GM12878 (cell line): ENCODE data around the gene ZNF443. TPM values are rescaled to one million over a fixed set of nuclear protein-coding genes. Genes with fewer than 3 reads are reported as not detected.
"Not testable (repeated sequence)": the region's sequence is repeated elsewhere in the genome, so short reads cannot be mapped to it uniquely, and the experiment has no call there.

Experiments used
- ATAC-seq: fragments of 200-7000 bp; cut with Tn5 transposase; 3 replicates; pipeline ENCODE4 v1.9.1; 2020; ENCODE audit warnings: mild to moderate bottlenecking, moderate library complexity
- BruUV-seq: library from RNA; stranded (reverse); fragments of 400-500 nt; replicated peaks from 2 replicates; lab custom pipeline; 2021; lab: Mats Ljungman, UMichigan
- CTCF ChIA-PET: fragments of 300-600 bp; sonication (Branson Sonifier 250); formaldehyde crosslinking; extraction: SDS; loops from one replicate; lab custom pipeline; 2021; ENCODE audit warnings: inconsistent platforms; lab: Yijun Ruan, JAX
- POLR2A ChIA-PET: fragments of 350-600 bp; formaldehyde crosslinking; extraction: SDS; loops from one replicate; lab custom pipeline; 2021; ENCODE audit warnings: inconsistent platforms; lab: Charles Lee
- RAD21 ChIA-PET: fragments of 300-600 bp; sonication (Branson Sonifier 250); formaldehyde crosslinking; loops from one replicate; lab custom pipeline; 2023; ENCODE audit warnings: antibody characterized with exemption; ENCODE audit not compliant: unreplicated experiment; lab: Charles Lee
- SMC1A ChIA-PET: fragments of 300-600 bp; sonication (Branson Sonifier 250); formaldehyde crosslinking; loops from one replicate; lab custom pipeline; 2023; ENCODE audit not compliant: unreplicated experiment, uncharacterized antibody; lab: Charles Lee
- DNase-seq: peaks from one replicate; pipeline ENCODE4 v3.0.0-alpha.2; 2011; ENCODE audit warnings: low read depth, low spot score
- FAIRE-seq: peaks from 3 replicates; lab custom pipeline; 2011; peaks lifted over from hg19 to GRCh38; lab: Jason Lieb, UNC
- H2AFZ ChIP-seq: 2 replicates; pipeline ENCODE4 v1.6.0; 2011; ENCODE audit warnings: low read depth, low read length, control low read depth; ENCODE audit not compliant: control insufficient read depth
- H3K27ac ChIP-seq: 2 replicates; pipeline ENCODE4 v1.5.1; 2011; ENCODE audit warnings: control low read depth; ENCODE audit not compliant: control insufficient read depth, insufficient read depth
- H3K27me3 ChIP-seq, 2 experiments: replicated peaks in 1 of 2; 2 replicates each; pipeline versions ENCODE4 v1.6.0 to v1.6.1; 2011; ENCODE audit warnings: low read length in 1 of 2; ENCODE audit not compliant: control insufficient read depth in 2 of 2, insufficient read depth in 2 of 2
- H3K36me3 ChIP-seq, 2 experiments: 2 replicates each; pipeline ENCODE4 v1.5.1; 2011; ENCODE audit warnings: low read length in 1 of 2; ENCODE audit not compliant: control insufficient read depth in 2 of 2, insufficient read depth in 2 of 2
- H3K4me1 ChIP-seq: 2 replicates; pipeline ENCODE4 v1.6.1; 2011; ENCODE audit warnings: mild to moderate bottlenecking, low read length, moderate library complexity, mixed read lengths; ENCODE audit not compliant: control insufficient read depth, insufficient read depth
- H3K4me2 ChIP-seq: 2 replicates; pipeline ENCODE4 v1.6.0; 2011; ENCODE audit warnings: control low read depth; ENCODE audit not compliant: control insufficient read depth, insufficient read depth
- H3K4me3 ChIP-seq: fragments of 200-600 bp; sonication (generic); 2 replicates; pipeline ENCODE4 v1.5.1; 2016
- H3K79me2 ChIP-seq: 2 replicates; pipeline ENCODE4 v1.6.0; 2011; ENCODE audit warnings: low read length; ENCODE audit not compliant: control insufficient read depth, insufficient read depth
- H3K9ac ChIP-seq: 2 replicates; pipeline ENCODE4 v1.8.0; 2011; ENCODE audit warnings: low read length, control low read depth, mixed read lengths; ENCODE audit not compliant: control insufficient read depth, insufficient read depth
- H3K9me3 ChIP-seq: replicated peaks from 3 replicates; pipeline ENCODE4 v1.5.1; 2011; ENCODE audit warnings: mild to moderate bottlenecking, low read length; ENCODE audit not compliant: control insufficient read depth, insufficient read depth
- H4K20me1 ChIP-seq: 2 replicates; pipeline ENCODE4 v1.6.0; 2011; ENCODE audit not compliant: control insufficient read depth, insufficient read depth
- ATF7 ChIP-seq: fragments of 450-650 bp; IDR thresholded peaks from 2 replicates; pipeline ENCODE4 v1.6.1; 2016; ENCODE audit warnings: low read depth, mild to moderate bottlenecking
- FOXK2 ChIP-seq: fragments of 450-650 bp; IDR thresholded peaks from 2 replicates; pipeline ENCODE4 v1.6.1; 2017; ENCODE audit warnings: mild to moderate bottlenecking, moderate library complexity
- HSF1 ChIP-seq: fragments of 150-350 bp; IDR thresholded peaks from 2 replicates; pipeline ENCODE4 v1.6.1; 2014; ENCODE audit warnings: mild to moderate bottlenecking, low read depth, low read length
- MEF2B ChIP-seq: fragments of 450-650 bp; IDR thresholded peaks from 2 replicates; pipeline ENCODE4 v1.6.1; 2018; ENCODE audit warnings: mild to moderate bottlenecking, moderate library complexity; ENCODE audit not compliant: partially characterized antibody, poor library complexity, severe bottlenecking
- PML ChIP-seq: IDR thresholded peaks from 2 replicates; pipeline ENCODE4 v1.6.1; 2012; ENCODE audit warnings: low read length, inconsistent platforms
- SKIL ChIP-seq: fragments of 450-650 bp; IDR thresholded peaks from 2 replicates; pipeline ENCODE4 v1.6.1; 2017; ENCODE audit warnings: mild to moderate bottlenecking, low read depth, inconsistent platforms; ENCODE audit not compliant: poor library complexity, severe bottlenecking
- TAF1 ChIP-seq: IDR thresholded peaks from 2 replicates; pipeline ENCODE4 v1.6.1; 2011; ENCODE audit warnings: mild to moderate bottlenecking, low read depth, low read length, borderline replicate concordance
- WGBS: methylation state at CpG from one replicate; pipeline ENCODE4 v1.1.6; 2016; ENCODE audit warnings: low lambda C conversion rate; ENCODE audit not compliant: insufficient replicate concordance, insufficient coverage; ENCODE audit errors: missing lambda C conversion rate; 5-methylcytosine and 5-hydroxymethylcytosine counted together
- in situ Hi-C: fragments of 300-500 bp; cut with MboI; formaldehyde crosslinking; loops from 9 replicates; pipeline ENCODE4 v1.14.3; 2018; ENCODE audit warnings: mixed read lengths
- intact Hi-C: fragments of 100-400 bp; cut with micrococcal nuclease; formaldehyde crosslinking; loops from one replicate; pipeline ENCODE4 v1.14.2; 2022; ENCODE audit not compliant: unreplicated experiment
- polyA plus RNA-seq, 11 experiments: library from polyadenylated mRNA; depleted of rRNA in 4 of 11; unstranded in 6 of 11; stranded (reverse) in 5 of 11; fragments of >200 nt; fragmentation: Nextera tagmentation in 4 of 11; fragmentation: Illumina TruSeq in 1 of 11; extraction: Ambion mirVana in 4 of 11; extraction: Trizol in 1 of 11; gene quantifications; 1 replicate in 1 of 11; 2 replicates in 10 of 11; pipeline versions ENCODE4 v1.2.1 to v1.2.3, GENCODE V29; 2011 to 2016; ENCODE audit warnings: inconsistent platforms in 2 of 11, missing spikeins in 2 of 11, low read depth in 1 of 11
- total RNA-seq, 4 experiments: library from RNA; depleted of rRNA in 3 of 4; stranded (reverse); fragments of >200 nt in 3 of 4; fragmentation: Illumina TruSeq in 1 of 4; extraction: Trizol in 1 of 4; gene quantifications; 2 replicates each; pipeline versions ENCODE4 v1.2.1 to v1.2.3, GENCODE V29; 2013 to 2021
- TF ChIP-seq, protein P1 (sequence below): fragments of 450-650 bp; IDR thresholded peaks from 2 replicates; pipeline ENCODE4 v1.6.1; 2017; ENCODE audit warnings: mild to moderate bottlenecking, moderate library complexity

ZNF443 gene
- total and polyA plus RNA-seq, 10 of the 15 experiments (the other 5 are each of a cell fraction or from before 2014, with no cell fraction given) = 2.1 to 9.1 (median 3.9) TPM

DNA sequence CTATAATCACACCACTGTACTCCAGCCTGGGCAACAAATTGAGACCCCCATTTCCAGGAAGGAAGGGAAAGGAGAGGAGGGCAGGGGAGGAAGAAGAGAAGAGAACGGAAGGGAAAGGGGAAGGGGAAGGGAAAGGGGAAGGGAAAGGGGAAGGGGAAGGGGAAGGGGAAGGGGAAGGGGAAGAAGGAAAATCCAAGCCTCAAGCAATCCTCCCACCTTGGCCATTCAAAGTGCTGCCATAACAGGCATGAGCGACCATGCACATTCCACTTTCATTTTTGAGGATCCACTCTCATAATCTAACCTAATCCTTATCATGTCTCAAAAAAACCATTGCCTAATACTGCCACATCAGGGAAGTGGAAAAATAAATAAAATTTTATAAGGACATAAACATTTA, 54.5 kb downstream of the ZNF443 start:
- ATAC-seq, H3K27me3 ChIP-seq, in situ Hi-C loops, H3K4me1 ChIP-seq, FAIRE-seq, H4K20me1 ChIP-seq, DNase-seq, POLR2A ChIA-PET, H2AFZ ChIP-seq, BruUV-seq, H3K4me3 ChIP-seq, H3K4me2 ChIP-seq, H3K9ac ChIP-seq, H3K27ac ChIP-seq, intact Hi-C loops, H3K79me2 ChIP-seq, RAD21 ChIA-PET, H3K36me3 ChIP-seq, CTCF ChIA-PET, SMC1A ChIA-PET: not testable (repeated sequence)
- WGBS = 100% methylated on average over 1 of the region's 2 CpGs
- H3K9me3 ChIP-seq = peaks cover 16% of the 10 kb centered on the region; the same call in 2 of the 3 replicates

DNA sequence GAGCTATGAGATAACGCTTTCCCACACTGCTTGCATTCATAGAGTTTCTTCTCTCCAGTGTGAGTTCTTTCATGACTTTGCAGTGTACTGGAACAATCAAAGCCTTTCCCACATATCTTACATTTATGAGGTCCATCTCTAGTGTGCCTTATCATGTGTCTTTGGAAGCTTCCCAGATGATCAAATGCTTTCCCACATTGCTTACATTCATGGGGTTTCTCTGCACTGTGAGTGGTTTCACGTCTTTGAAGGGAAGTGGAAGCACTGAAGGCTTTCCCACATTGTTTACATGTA, 60.4 kb downstream of the ZNF443 start:
- CTCF ChIA-PET = no interaction called here
- H3K4me1 ChIP-seq = no peaks in the 10 kb centered on the region
- POLR2A ChIA-PET = no interaction called here
- H3K79me2 ChIP-seq = no peaks in the 10 kb centered on the region
- H3K4me3 ChIP-seq = no peak overlapping the region
- RAD21 ChIA-PET = no interaction called here
- DNase-seq = no peak
- H4K20me1 ChIP-seq = no peaks in the 10 kb centered on the region
- BruUV-seq = no TSS peak
- 74% methylated on average over 2 of the region's 2 CpGs for WGBS
- no peak overlapping the region for H3K9ac ChIP-seq
- no peak for FAIRE-seq
- H2AFZ ChIP-seq = no peak overlapping the region
- H3K27ac ChIP-seq = no peak overlapping the region
- SMC1A ChIA-PET = no interaction called here
- intact Hi-C loops = no loop called here
- TF ChIP-seq, protein P1, sequence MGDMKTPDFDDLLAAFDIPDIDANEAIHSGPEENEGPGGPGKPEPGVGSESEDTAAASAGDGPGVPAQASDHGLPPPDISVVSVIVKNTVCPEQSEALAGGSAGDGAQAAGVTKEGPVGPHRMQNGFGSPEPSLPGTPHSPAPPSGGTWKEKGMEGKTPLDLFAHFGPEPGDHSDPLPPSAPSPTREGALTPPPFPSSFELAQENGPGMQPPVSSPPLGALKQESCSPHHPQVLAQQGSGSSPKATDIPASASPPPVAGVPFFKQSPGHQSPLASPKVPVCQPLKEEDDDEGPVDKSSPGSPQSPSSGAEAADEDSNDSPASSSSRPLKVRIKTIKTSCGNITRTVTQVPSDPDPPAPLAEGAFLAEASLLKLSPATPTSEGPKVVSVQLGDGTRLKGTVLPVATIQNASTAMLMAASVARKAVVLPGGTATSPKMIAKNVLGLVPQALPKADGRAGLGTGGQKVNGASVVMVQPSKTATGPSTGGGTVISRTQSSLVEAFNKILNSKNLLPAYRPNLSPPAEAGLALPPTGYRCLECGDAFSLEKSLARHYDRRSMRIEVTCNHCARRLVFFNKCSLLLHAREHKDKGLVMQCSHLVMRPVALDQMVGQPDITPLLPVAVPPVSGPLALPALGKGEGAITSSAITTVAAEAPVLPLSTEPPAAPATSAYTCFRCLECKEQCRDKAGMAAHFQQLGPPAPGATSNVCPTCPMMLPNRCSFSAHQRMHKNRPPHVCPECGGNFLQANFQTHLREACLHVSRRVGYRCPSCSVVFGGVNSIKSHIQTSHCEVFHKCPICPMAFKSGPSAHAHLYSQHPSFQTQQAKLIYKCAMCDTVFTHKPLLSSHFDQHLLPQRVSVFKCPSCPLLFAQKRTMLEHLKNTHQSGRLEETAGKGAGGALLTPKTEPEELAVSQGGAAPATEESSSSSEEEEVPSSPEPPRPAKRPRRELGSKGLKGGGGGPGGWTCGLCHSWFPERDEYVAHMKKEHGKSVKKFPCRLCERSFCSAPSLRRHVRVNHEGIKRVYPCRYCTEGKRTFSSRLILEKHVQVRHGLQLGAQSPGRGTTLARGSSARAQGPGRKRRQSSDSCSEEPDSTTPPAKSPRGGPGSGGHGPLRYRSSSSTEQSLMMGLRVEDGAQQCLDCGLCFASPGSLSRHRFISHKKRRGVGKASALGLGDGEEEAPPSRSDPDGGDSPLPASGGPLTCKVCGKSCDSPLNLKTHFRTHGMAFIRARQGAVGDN = no peak
- TF ChIP-seq ATF7 = no peak
- no peak for TF ChIP-seq FOXK2
- TF ChIP-seq TAF1 = no peak
- no peak for TF ChIP-seq MEF2B
- TF ChIP-seq HSF1 = no peak
- TF ChIP-seq PML = no peak
- TF ChIP-seq SKIL = no peak
- H3K4me2 ChIP-seq = no peak overlapping the region
- in situ Hi-C loops = no loop called here
- peaks cover 25% of the 10 kb centered on the region; the same call in 2 of the 3 replicates for H3K9me3 ChIP-seq
- H3K36me3 ChIP-seq = no peaks in the 10 kb centered on the region; a peak in 1 of 4 replicates
- no peak for ATAC-seq
- no peaks in the 10 kb centered on the region for H3K27me3 ChIP-seq
